COLO829 (cell line): ENCODE data around the gene IGFBP7.

Source experiments
- DNase-seq: peaks from one replicate; pipeline ENCODE4 v3.0.0; 2012; ENCODE audit warnings: low spot score

IGFBP7 gene

DNA sequence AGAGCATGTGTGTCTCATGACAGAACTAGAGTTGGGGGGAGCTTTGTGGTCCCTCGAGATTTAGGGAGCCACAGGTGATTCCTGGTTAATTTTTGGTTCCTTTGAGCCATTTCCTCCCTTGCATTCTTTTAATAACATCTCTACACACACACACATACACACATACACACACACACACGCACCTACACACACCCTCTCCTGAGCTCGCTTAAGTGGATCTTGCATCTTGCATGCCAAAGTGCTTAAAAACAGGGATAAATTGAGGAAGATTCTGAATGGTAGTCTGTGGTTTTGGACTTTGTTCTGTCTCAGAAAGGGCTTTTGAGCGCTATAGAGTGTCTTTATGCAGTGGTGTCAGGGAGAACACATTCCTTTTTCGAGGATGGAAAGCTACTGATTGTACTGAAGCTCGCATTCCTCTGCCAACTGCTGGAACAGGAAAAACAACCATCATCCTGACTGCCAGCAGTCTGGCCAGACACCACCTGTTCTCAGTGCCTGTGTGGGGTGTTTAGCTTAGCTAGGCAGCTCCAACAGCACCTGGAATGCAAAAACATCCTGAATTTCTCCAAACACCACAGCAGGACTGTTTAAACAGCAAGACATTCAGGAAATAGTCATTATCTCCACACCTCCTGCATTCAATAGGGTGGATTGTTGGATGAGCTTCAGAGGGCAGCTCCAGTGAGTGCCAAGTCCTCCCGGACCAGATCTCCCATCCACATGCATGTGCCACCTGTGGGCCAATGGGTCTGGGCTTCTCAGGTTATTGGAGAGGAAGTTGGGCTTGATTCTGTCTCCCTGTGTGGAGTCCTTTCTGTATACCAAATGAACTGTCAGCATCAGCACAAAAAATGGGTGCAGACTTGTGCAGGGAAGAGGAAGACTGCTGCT, 21.9 kb upstream of the IGFBP7 start:
- DNase-seq = no peak

DNA sequence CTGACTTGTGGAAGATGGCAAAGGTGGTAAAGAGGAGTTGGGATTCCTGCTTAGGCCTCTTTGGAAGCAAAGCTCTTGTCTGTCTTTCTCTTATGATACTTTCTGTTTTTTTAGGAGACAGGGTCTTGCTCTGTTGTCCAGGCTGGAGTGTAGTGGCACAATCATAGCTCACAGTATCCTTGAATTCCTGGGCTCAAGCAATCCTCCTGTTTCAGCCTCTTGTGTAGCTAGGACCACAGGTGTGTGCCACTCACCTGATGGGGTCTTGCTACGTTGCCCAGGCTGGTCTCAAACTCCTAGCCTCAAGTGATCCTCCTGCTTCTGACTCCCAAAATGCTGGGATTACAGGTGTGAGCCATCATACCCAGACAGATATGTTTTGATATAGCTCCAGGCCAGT, 19.3 kb upstream of the IGFBP7 start:
- no peak for DNase-seq

DNA sequence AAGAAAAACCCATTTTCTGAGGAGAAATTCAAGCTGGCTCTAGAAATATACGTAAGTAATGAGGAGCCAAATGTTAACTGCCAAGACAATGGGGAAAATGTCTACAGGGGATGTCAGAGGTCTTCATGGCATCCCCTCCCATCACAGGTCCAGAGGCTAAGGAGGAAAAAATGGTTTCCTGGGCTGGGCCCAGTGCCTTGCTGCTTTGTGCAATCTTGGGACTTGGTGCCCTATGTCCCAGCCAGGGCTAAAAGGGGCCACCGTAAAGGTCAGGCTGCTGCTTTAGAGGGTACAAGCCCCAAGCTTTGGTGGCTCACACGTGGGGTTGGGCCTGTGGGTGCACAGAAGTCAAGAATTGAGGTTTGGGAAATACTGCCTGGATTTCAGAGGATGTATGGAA, 17.2 kb upstream of the IGFBP7 start:
- no peak for DNase-seq

DNA sequence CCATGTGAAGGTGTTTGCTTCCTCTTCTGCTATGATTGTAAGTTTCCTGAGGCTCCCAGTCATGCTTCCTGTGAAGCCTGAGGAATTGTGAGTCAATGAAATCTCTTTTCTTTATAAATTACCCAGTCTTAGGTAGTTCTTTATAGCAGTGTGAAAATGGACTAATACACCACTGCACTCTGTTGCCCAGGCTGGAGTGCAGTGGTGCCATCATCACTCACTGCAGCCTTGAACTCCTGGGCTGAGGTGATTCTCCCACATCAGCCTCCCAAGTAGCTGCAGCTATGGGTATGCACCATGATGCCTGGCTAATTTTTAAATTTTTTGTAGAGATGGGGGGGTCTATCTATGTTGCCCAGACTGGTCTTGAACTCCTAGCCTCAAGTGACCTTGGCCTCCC, 15.8 kb upstream of the IGFBP7 start:
- DNase-seq = no peak

DNA sequence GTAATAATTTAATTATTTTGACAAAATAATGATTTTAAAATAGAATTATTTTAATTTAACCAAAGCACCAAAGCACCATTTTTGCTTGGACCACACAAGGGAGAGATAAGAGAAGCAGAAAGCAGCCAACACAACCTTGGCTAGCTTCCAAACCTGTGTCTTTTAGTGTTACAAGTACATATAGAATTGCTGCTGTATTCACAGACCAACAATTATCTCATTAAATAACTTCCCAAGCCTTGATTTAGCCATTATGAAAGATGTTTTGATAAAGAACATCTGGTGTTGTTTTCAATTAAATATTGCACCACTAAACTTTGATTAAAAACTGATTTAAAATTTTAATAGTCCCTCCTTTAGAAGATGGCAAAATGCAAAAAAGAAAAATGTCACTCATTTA, 14.0 kb upstream of the IGFBP7 start:
- DNase-seq = no peak

DNA sequence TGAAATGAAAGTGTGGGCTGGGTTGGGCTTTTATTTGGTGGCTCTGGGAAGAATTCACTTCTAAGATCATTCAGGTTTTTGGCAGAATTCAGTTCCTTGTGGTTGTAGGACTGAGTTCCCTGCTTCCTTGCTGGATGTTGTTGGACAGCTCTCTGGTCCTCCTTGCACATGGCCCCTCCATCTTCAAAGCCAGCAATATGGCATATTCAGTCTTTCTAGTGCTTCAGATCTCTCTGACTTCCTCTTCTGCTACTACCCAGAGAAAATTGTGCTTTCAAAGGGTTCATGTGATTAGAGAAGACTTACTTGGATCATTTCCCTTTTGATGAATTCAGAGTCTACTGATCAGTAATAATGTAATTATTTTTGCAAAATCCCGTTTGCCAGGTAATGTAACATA, 12.8 kb upstream of the IGFBP7 start:
- DNase-seq = no peak

DNA sequence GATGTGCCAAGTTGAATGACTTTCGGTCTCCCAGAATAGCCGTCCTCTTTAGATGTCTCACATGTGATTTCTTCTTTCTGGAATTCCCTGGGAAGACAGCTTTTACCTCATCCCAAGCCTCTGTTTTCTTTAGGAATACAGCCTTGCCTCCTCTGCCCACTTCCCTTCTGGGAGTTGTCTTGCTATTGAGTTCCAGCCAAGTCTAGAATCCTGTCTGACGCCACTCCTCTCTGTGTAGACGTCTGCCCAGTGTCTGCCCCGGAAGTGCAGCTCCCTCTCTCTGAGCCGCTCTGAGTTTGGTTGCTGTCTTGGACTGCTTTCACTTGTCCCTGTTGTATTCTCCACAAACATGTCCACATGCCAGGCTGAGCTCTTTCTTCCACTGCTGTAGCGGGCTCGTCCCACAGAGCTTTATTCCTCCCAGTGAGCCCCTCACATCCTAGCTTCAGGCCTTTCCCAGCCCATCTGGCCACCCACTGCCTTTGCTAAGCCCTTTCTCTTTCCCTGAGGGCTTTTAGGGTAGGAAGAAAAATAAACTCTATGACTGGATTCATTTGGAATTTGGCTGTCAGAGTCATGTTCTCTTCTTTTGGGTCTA, 9.0 kb upstream of the IGFBP7 start:
- peak; percentile 91 for DNase-seq

DNA sequence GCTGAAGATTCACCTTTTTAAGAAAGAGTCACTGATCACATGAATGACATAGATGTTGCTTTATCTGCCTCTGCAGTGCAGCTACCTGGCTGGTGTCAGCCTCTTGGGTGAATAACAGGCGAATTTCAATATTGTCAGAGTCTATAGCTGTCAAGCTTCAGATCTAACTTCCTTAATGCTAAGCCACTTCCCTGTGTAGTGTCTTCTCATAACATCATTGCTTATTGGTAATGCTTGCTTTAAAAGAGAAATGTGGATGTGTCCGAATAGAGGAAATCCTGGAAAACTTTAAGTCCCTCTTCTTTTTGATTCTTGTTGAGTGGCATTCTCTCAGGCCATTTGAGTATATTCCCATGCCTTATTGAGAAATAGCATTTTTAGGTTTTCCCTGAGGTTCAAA, 7.3 kb upstream of the IGFBP7 start:
- no peak for DNase-seq

DNA sequence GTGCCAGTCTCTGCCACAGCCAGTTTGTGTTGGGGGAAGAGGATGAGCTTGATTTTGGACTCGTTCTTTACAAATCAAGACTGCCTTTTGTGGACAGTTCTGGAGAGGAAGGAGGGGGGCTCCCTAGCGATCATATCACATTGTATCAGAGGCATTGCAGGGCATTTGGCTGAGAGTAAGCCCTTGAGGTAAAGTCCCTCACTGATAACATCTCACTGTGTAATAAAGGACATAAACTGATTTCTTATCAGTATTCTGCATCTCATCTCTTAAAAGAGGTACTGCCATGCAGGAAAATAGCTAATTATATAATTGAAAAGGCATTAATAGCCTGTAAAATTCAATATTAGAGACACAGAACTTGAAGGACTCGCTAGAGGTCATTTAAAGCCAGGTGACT, 6.1 kb upstream of the IGFBP7 start:
- no peak for DNase-seq

DNA sequence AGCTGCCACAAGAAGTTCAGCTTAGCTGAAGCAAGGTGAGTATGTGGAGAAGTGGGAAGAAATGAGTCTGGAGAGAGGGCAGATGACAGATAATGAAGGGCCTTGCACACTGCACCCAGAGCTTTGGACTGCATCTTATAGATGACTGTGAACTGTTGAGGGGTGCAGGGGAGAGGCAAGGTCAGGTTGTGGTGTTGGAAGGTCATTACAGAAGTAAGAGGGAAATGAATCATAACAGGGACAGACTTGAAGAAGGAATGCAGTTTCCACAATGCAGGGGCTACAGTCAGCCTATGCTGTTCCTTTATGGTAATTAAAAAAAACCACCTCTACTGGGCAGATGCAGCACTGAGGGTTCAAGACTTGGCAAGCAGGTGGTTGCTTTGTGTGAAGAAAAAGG, 4.8 kb upstream of the IGFBP7 start:
- DNase-seq = no peak

DNA sequence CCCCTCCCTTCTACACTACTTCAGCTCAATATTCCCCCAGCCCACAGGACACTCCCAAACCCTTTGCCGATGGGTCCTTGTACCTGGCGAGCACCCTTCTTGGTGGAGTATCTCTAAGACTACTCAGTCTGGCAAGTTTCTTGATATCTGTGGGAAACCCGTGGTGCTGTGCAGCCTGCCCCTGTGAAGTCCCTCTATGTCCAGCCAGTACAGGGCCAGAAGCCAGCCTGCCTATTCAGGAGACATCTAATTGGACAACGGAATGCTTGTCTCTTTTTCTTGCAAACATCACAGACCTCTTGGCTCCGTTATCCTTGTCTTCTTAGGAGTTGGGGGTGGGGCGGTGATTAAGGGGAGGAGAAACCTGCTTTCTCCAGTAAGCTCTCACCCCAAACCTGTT, 3.7 kb upstream of the IGFBP7 start:
- DNase-seq = no peak

DNA sequence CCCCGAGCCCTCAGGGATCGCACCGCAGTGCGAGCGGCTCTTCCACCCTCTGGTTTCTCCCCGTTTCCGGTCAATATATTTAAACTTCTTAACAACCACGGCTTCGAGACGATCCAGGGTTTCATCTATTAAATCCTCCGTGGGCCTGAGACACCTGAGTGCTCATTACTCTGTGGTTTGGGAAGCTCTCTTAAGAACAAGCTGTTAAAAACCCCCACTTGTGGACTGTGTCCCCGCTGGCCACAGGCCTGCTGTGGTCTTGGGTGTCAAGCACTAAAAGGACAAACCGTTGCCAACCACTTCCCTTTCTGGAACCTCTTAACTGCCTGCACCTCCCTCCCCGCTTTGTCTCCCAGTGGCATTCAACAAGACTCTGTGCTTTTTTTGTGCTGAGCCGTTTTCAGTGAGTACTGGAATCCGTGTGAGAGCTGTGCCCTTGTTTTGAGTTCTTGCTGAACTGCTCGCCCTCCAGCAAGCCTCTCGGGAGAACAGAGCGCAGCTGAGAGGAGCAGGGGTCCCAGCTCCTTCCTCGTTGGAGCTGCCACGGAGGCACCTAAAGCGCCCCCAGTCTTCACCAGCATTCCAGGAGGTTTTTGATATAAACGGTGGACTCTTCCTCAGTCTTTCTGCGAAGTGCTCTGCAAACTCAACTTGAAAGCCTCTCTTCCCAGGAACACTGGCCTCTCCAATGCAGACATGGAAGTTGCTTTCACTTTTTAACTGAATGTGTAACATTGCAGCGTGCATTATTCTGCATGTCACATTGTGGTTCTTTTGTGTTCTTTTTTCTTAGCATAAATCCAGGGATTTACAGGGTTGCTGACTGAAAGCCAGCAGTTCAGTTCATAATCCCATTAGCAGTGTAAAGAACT, 691 bp upstream of the IGFBP7 start:
- no peak for DNase-seq

DNA sequence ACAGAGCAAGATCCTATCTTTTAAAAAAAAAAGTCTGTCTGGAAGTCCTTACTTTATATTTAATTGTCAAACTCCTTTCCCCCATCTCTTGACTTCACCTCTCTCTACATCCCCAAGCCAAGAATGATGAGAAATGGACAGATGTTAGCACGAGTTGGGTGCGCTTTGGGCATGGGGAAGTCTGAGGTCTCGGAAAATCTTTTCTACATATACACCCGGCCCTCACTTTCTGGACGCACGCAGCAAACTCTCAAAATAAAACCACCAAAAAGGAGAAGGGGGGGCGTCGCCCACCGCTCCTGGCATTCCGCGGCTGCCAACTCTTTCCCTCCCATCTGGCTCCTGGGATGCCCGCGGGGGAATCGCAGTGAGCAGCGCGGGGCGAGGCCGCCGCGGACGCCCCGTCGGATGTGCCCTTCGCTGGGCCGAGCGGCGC, 756 bp downstream of the IGFBP7 start:
- no peak for DNase-seq

DNA sequence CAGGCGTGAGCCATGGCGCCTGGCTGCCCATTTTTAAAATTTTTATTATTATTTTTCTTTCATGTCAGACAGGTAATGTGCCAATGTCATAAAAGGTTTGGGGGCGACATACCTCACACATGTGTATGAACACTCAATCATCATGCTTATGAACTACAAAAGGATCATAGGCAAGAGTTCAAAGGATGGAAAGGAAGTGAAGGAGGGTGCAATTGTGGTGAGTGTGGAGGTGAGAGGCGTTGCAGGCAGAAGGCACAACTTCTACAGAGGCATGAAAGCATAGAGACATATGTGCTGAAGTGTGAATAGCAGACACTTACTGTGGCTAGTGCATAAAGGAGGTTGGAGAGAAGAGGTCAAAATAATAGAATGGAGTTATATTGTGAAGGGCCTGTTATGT, 4.0 kb downstream of the IGFBP7 start:
- DNase-seq = no peak

DNA sequence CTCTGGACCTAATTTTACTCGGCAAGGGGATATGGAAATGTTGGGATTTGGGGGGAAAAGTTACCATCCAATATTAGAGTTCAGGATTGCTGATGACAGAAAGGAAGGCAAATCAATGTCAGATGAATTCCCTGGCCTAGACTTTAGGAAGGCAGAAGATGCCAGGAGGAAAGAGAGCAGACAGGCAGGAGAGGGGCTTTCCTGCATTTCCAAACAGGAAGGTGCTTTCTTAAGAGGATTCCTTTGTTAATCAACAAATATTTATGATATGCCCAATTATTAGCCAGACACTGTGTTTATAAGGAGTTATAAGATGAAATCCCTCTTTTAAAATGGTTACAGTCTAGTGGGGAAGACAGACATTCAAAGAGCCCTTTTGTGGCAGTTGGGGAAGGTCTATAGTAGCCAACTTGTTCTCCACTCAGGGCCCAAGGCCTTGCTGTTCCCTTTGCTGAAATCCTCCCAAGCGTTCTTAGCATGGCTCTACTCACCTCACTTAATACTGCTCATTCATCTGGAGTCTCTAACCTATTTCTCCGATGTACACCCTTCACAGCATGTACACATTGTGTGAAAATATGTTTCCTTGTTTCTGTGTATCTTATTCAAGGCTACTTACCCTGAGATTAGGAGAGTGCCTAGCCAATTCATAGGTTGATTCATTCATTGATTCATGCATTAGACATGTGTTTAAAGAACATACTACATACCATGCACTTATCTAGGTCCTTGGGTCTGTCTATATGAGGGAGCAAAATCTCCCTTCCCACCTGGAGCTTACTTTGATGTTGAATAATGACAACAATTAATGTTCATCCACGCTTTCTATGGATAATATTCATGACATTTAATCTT, 5.3 kb downstream of the IGFBP7 start:
- DNase-seq = peak; percentile 53

DNA sequence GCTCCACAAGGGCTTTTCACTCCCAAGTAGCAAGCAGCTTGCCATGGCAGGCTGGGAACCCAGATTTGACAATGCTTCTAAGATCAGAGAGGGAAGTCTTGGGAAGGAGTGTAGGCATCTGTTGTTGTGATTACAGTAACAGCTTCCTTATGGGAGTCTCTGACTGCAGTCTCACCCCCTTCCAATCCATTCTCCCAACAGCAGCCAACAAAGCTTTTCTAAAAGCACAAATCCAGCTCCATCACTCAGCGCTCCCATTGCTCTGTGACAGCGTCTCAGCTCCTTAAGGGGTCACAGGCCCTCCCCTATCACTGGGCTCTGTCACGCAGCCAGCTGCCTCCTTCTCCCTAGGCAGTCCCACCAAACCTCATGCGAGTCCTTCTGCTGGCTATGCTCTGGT, 7.1 kb downstream of the IGFBP7 start:
- no peak for DNase-seq

DNA sequence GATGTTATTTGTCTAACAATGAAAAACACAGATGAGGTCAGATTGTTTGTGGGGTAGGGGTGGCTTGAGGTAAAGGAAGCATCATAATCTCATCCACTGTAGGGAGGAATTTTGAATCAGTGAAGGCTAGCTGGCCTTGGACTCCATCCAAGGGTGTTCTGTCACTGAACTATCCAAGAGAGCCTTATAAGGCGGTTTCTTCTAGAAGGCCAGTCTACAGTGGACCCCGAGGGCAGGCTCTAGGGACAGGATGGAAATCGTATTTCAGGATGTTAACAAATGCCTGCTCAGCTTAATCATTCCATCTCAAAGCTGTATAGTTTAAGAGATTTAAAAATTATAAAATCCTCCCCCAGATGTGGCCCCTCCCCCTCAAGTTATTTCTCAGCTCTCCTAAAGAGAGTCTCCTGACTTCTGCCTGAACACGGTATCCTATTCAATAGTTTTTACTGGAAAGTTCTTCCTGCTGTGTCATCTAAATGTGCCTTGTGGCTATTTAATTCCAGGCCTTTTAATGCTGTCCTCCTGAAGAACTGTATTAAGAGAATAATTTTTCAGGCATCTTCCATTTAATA, 8.0 kb downstream of the IGFBP7 start:
- peak; percentile 93 for DNase-seq

DNA sequence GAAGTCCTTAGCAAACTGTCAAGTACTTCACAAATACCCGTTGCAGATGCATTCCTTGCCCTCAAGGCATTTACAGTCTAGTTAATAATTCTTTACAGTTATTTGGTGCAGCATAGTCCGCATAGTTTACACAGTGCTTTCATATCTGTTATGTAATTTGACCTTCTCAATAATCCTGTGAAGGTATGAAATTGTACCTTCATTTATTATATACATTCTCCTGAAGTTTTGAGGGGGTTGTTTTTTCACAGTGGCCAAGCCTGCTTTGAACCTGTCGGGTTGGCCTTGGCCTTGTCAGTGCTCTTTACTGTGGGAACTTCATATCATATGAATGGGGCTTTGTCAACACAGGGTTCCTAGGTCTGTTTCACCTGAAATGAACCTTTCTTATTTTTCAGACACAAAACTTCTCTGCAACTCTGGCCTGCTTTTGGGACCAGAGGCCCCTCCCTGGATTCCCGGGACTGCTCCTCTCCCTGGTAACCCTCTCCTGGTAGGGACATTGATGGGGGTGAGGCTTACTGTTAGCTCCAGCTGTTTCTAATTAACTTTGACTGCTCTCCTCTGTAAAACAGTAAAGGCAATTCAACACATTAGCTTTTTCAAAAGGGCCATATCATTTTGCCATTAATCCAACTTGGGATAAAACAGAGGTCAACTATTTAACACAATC, 9.1 kb downstream of the IGFBP7 start:
- no peak for DNase-seq

DNA sequence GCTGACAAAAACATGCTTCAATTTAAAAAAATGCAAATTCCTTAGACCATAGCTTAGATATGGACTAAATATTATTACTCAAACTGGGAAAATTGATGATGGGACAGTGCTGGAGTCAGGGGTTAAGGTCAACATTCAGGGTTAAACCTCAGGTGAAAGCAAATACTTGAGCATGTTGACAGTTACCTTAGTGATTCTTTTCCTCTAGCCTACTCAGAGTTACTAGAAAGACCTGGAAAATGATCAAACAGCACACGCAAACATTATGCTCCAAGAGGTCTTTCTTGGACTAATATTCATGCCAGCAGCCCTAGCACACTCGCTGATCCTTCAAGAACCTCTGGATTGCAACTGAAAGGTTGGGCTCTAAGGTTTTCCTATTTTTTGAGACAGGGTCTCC, 10.8 kb downstream of the IGFBP7 start:
- DNase-seq = no peak

DNA sequence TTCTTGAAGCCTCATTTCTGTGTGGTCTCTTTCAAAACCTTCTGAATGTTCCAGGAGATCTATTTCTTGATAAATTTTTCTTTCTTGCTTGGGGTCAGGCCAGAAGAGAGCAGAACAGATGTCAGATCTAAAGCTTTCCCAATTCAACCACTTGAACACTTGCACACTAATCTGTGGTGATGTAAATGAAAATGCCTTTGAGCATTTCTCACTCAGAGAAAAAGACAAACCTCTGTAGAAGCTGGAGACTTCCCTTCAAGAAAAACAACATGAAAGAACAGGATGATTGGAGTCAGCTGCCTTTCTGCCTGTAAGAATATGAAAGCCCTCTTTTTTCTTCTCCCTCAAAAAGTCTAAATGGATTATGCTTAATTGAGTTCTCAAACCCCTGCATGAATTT, 11.2 kb downstream of the IGFBP7 start:
- DNase-seq = peak; percentile 77

DNA sequence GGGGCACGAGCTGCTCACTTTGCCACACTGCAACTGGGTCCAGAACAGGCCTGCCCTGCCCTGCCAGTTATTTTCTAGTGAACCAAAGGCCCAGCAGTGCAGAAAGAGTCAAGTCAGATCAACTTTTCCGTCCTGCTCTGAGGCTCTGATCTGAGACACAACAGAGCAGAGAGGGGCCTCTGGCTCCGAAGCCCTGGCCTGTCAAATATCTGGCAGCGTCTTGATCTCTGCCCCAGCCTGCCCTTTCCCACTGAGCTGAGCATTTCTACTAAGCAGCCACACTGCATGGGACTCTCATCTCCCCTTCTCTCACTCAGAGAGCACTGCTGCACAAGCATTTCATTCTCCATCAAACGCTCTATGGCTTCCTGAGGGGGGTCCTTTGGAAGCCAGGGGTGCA, 11.8 kb downstream of the IGFBP7 start:
- no peak for DNase-seq
